Fibroblast of mammary gland (primary cell): ENCODE results near the gene MRPL2.
A peak's percentile ranks its signal among the peaks of the same experiment; 100 is the strongest.

Experiments
- DNase-seq: peaks from one replicate; pipeline ENCODE4 v3.0.0-alpha.2; 2010; ENCODE audit warnings: low read depth
- H3K4me3 ChIP-seq: 2 replicates; pipeline ENCODE4 v1.5.1; 2011; ENCODE audit warnings: low read depth, mild to moderate bottlenecking, low read length, moderate library complexity; ENCODE audit not compliant: control insufficient read depth
- CTCF ChIP-seq: conservative IDR thresholded peaks from 2 replicates; pipeline ENCODE4 v1.5.1; 2011; ENCODE audit warnings: low read depth, low read length, inconsistent platforms; ENCODE audit not compliant: control insufficient read depth, insufficient read depth

MRPL2 gene

GRCh38 chr6:43060755-43061633 is 1.8 kb upstream of the MRPL2 start:
- TF ChIP-seq CTCF = no peak
- DNase-seq = no peak
- no peak overlapping the region for H3K4me3 ChIP-seq

GRCh38 chr6:43060034-43060754 is 960 bp upstream of the MRPL2 start:
- peak overlapping the region; percentile 67 for H3K4me3 ChIP-seq
- DNase-seq = no peak
- no peak for TF ChIP-seq CTCF

GRCh38 chr6:43058531-43058930 is 703 bp downstream of the MRPL2 start:
- TF ChIP-seq CTCF = no peak
- no peak for DNase-seq
- H3K4me3 ChIP-seq = peak overlapping the region; percentile 67

- no peak for DNase-seq
- H3K4me3 ChIP-seq = no peak overlapping the region
- TF ChIP-seq CTCF = no peak
Observed at GRCh38 chr6:43055966-43056365, 3.3 kb downstream of the MRPL2 start.

GRCh38 chr6:43054206-43054943 is 4.9 kb downstream of the MRPL2 start:
- no peak for TF ChIP-seq CTCF
- peak; percentile 56 for DNase-seq
- H3K4me3 ChIP-seq = peak overlapping the region; percentile 83

- DNase-seq = peak; percentile 94
- no peak for TF ChIP-seq CTCF
- H3K4me3 ChIP-seq = peak within 1 kb of the TSS; percentile 83
Observed at GRCh38 chr6:43053545-43054205, 5.6 kb downstream of the MRPL2 start, which contains the start of gene CUL7. Gene CUL7 (minus strand): TSS chr6:43053851. CDS start chr6:43052788, 1,063 bp downstream.
